Stimulated activated naive CD8-positive, alpha-beta T cell treated with anti-CD3 and anti-CD28 coated beads, Interleukin-15, Interleukin-2, amounts not matched to agents 100 ng/mL and 50 ng/mL, for 24 hours (primary cell): Measurements from ENCODE around the gene HERC3.

Experiments used
- H3K27ac Mint-ChIP-seq: one replicate; pipeline ENCODE4 v1.8.0; 2021; ENCODE audit warnings: mild to moderate bottlenecking, mixed read lengths
- H3K27me3 Mint-ChIP-seq: one replicate; pipeline ENCODE4 v1.8.0; 2021; ENCODE audit warnings: mixed read lengths
- H3K36me3 Mint-ChIP-seq: one replicate; pipeline ENCODE4 v1.8.0; 2021; ENCODE audit warnings: low read depth, mixed read lengths
- H3K4me1 Mint-ChIP-seq: one replicate; pipeline ENCODE4 v1.8.0; 2021; ENCODE audit warnings: low read depth, mixed read lengths
- H3K4me3 Mint-ChIP-seq: one replicate; pipeline ENCODE4 v1.8.0; 2021; ENCODE audit warnings: mild to moderate bottlenecking, mixed read lengths
- H3K9me3 Mint-ChIP-seq: one replicate; pipeline ENCODE4 v1.8.0; 2021; ENCODE audit warnings: mixed read lengths

Gene HERC3

GRCh38 chr4:88751258-88752075 is 159.2 kb downstream of the HERC3 start:
- Mint-ChIP-seq H3K4me3 (no peak overlapping the region), H3K9me3 (no peaks in the 10 kb centered on the region), H3K36me3 (no peaks in the 10 kb centered on the region), H3K4me1 (no peaks in the 10 kb centered on the region), H3K27ac (no peak overlapping the region), H3K27me3 (no peaks in the 10 kb centered on the region)

- Mint-ChIP-seq H3K27me3 (no peaks in the 10 kb centered on the region), H3K4me3 (no peak overlapping the region), H3K9me3 (no peaks in the 10 kb centered on the region), H3K27ac (no peak overlapping the region), H3K36me3 (no peaks in the 10 kb centered on the region), H3K4me1 (no peaks in the 10 kb centered on the region)
Observed at GRCh38 chr4:88752076-88752463, 159.8 kb downstream of the HERC3 start.

- Mint-ChIP-seq H3K4me3 (no peak overlapping the region), H3K4me1 (no peaks in the 10 kb centered on the region), H3K9me3 (no peaks in the 10 kb centered on the region), H3K27ac (no peak overlapping the region), H3K27me3 (no peaks in the 10 kb centered on the region), H3K36me3 (no peaks in the 10 kb centered on the region)
Observed at GRCh38 chr4:88752754-88753153, 160.5 kb downstream of the HERC3 start.

GRCh38 chr4:88753658-88754571 is 161.6 kb downstream of the HERC3 start:
- H3K27ac Mint-ChIP-seq: no peak overlapping the region
- no peak overlapping the region for H3K4me3 Mint-ChIP-seq
- H3K36me3 Mint-ChIP-seq: no peaks in the 10 kb centered on the region
- no peaks in the 10 kb centered on the region for H3K4me1 Mint-ChIP-seq
- no peaks in the 10 kb centered on the region for H3K9me3 Mint-ChIP-seq
- no peaks in the 10 kb centered on the region for H3K27me3 Mint-ChIP-seq

GRCh38 chr4:88754796-88755195 is 162.5 kb downstream of the HERC3 start:
- Mint-ChIP-seq H3K4me3 (no peak overlapping the region), H3K36me3 (no peaks in the 10 kb centered on the region), H3K9me3 (no peaks in the 10 kb centered on the region), H3K27ac (no peak overlapping the region), H3K4me1 (no peaks in the 10 kb centered on the region), H3K27me3 (no peaks in the 10 kb centered on the region)

GRCh38 chr4:88755454-88755853 is 163.2 kb downstream of the HERC3 start:
- Mint-ChIP-seq H3K4me3 (no peak overlapping the region), H3K36me3 (no peaks in the 10 kb centered on the region), H3K9me3 (no peaks in the 10 kb centered on the region), H3K27ac (no peak overlapping the region), H3K27me3 (no peaks in the 10 kb centered on the region), H3K4me1 (no peaks in the 10 kb centered on the region)

GRCh38 chr4:88756149-88756548 is 163.9 kb downstream of the HERC3 start:
- H3K9me3 Mint-ChIP-seq: no peaks in the 10 kb centered on the region
- no peak overlapping the region for H3K27ac Mint-ChIP-seq
- no peaks in the 10 kb centered on the region for H3K4me1 Mint-ChIP-seq
- no peaks in the 10 kb centered on the region for H3K36me3 Mint-ChIP-seq
- no peak overlapping the region for H3K4me3 Mint-ChIP-seq
- no peaks in the 10 kb centered on the region for H3K27me3 Mint-ChIP-seq

GRCh38 chr4:88757067-88757466 is 164.8 kb downstream of the HERC3 start:
- Mint-ChIP-seq H3K4me1 (no peaks in the 10 kb centered on the region), H3K9me3 (no peaks in the 10 kb centered on the region), H3K4me3 (no peak overlapping the region), H3K36me3 (no peaks in the 10 kb centered on the region), H3K27me3 (no peaks in the 10 kb centered on the region), H3K27ac (no peak overlapping the region)

- Mint-ChIP-seq H3K36me3 (no peaks in the 10 kb centered on the region), H3K27me3 (no peaks in the 10 kb centered on the region), H3K27ac (no peak overlapping the region), H3K9me3 (no peaks in the 10 kb centered on the region), H3K4me1 (no peaks in the 10 kb centered on the region), H3K4me3 (no peak overlapping the region)
Observed at GRCh38 chr4:88757776-88758175, 165.5 kb downstream of the HERC3 start.
